ENCODE measurements around the gene KLHL29. TPM values are rescaled to one million over a fixed set of nuclear protein-coding genes. Genes with fewer than 3 reads are reported as not detected.

KLHL29 gene
- total RNA-seq, 2 experiments from 2014 or later: 4.1 to 4.4 TPM

GRCh38 chr2:23614701-23615100, 229.7 kb downstream of the KLHL29 start:
- POLR2A ChIA-PET: no interaction called here
- peaks cover 4% of the 10 kb centered on the region for H3K36me3 Mint-ChIP-seq (ENCODE audit: low read depth)
- H3K27ac Mint-ChIP-seq: no peak overlapping the region
- peak; percentile 21 for DNase-seq
- H3K27me3 Mint-ChIP-seq (ENCODE audit: low read depth): peaks cover 20% of the 10 kb centered on the region
- CTCF ChIA-PET: no interaction called here
- H3K4me3 Mint-ChIP-seq: peak overlapping the region; percentile 12
- peaks cover 12% of the 10 kb centered on the region for H3K9me3 Mint-ChIP-seq (ENCODE audit: insufficient read depth)
- peak; percentile 60 for ATAC-seq
- H3K4me1 Mint-ChIP-seq (ENCODE audit: low read depth): peaks cover 20% of the 10 kb centered on the region

GRCh38 chr2:23615216-23616020, 230.4 kb downstream of the KLHL29 start:
- POLR2A ChIA-PET: no interaction called here
- CTCF ChIA-PET: no interaction called here
- H3K27me3 Mint-ChIP-seq (ENCODE audit: low read depth): peaks cover 15% of the 10 kb centered on the region
- H3K4me3 Mint-ChIP-seq: no peak overlapping the region
- DNase-seq (no peak), ATAC-seq (no peak)
- peaks cover 12% of the 10 kb centered on the region for H3K9me3 Mint-ChIP-seq (ENCODE audit: insufficient read depth)
- peaks cover 4% of the 10 kb centered on the region for H3K36me3 Mint-ChIP-seq (ENCODE audit: low read depth)
- peaks cover 19% of the 10 kb centered on the region for H3K4me1 Mint-ChIP-seq (ENCODE audit: low read depth)
- H3K27ac Mint-ChIP-seq: no peak overlapping the region

GRCh38 chr2:23616630-23617029, 231.7 kb downstream of the KLHL29 start:
- Mint-ChIP-seq H3K9me3 (ENCODE audit: insufficient read depth) (peaks cover 8% of the 10 kb centered on the region), H3K27ac (no peak overlapping the region), H3K36me3 (ENCODE audit: low read depth) (peaks cover 4% of the 10 kb centered on the region), H3K4me3 (no peak overlapping the region), H3K27me3 (ENCODE audit: low read depth) (peaks cover 15% of the 10 kb centered on the region), H3K4me1 (ENCODE audit: low read depth) (peaks cover 19% of the 10 kb centered on the region)
- ChIA-PET CTCF (no interaction called here), POLR2A (no interaction called here)
- no peak for ATAC-seq
- no peak for DNase-seq

- DNase-seq: no peak
- H3K36me3 Mint-ChIP-seq (ENCODE audit: low read depth): no peaks in the 10 kb centered on the region
- H3K27ac Mint-ChIP-seq: no peak overlapping the region
- CTCF ChIA-PET: no interaction called here
- H3K4me3 Mint-ChIP-seq: no peak overlapping the region
- ATAC-seq: no peak
- H3K9me3 Mint-ChIP-seq (ENCODE audit: insufficient read depth): peaks cover 1% of the 10 kb centered on the region
- peaks cover 10% of the 10 kb centered on the region for H3K27me3 Mint-ChIP-seq (ENCODE audit: low read depth)
- POLR2A ChIA-PET: no interaction called here
- peaks cover 19% of the 10 kb centered on the region for H3K4me1 Mint-ChIP-seq (ENCODE audit: low read depth)
Observed at GRCh38 chr2:23617167-23617810, 232.3 kb downstream of the KLHL29 start.

GRCh38 chr2:23617811-23618215, 232.8 kb downstream of the KLHL29 start:
- no peaks in the 10 kb centered on the region for H3K9me3 Mint-ChIP-seq (ENCODE audit: insufficient read depth)
- H3K4me1 Mint-ChIP-seq (ENCODE audit: low read depth): peaks cover 19% of the 10 kb centered on the region
- H3K36me3 Mint-ChIP-seq (ENCODE audit: low read depth): no peaks in the 10 kb centered on the region
- H3K4me3 Mint-ChIP-seq: no peak overlapping the region
- H3K27me3 Mint-ChIP-seq (ENCODE audit: low read depth): peaks cover 7% of the 10 kb centered on the region
- ChIA-PET POLR2A (no interaction called here), CTCF (no interaction called here)
- no peak overlapping the region for H3K27ac Mint-ChIP-seq
- DNase-seq: no peak
- no peak for ATAC-seq

- H3K4me1 Mint-ChIP-seq (ENCODE audit: low read depth): peaks cover 16% of the 10 kb centered on the region
- no peak for DNase-seq
- CTCF ChIA-PET: no interaction called here
- H3K9me3 Mint-ChIP-seq (ENCODE audit: insufficient read depth): no peaks in the 10 kb centered on the region
- no peak for ATAC-seq
- no peaks in the 10 kb centered on the region for H3K36me3 Mint-ChIP-seq (ENCODE audit: low read depth)
- no peak overlapping the region for H3K27ac Mint-ChIP-seq
- H3K4me3 Mint-ChIP-seq: no peak overlapping the region
- POLR2A ChIA-PET: no interaction called here
- peaks cover 7% of the 10 kb centered on the region for H3K27me3 Mint-ChIP-seq (ENCODE audit: low read depth)
Observed at GRCh38 chr2:23618265-23618664, 233.3 kb downstream of the KLHL29 start.

- ATAC-seq: no peak
- CTCF ChIA-PET: no interaction called here
- peaks cover 13% of the 10 kb centered on the region for H3K4me1 Mint-ChIP-seq (ENCODE audit: low read depth)
- no peaks in the 10 kb centered on the region for H3K9me3 Mint-ChIP-seq (ENCODE audit: insufficient read depth)
- no peak overlapping the region for H3K27ac Mint-ChIP-seq
- DNase-seq: no peak
- no peak overlapping the region for H3K4me3 Mint-ChIP-seq
- POLR2A ChIA-PET: no interaction called here
- H3K27me3 Mint-ChIP-seq (ENCODE audit: low read depth): peaks cover 6% of the 10 kb centered on the region
- no peaks in the 10 kb centered on the region for H3K36me3 Mint-ChIP-seq (ENCODE audit: low read depth)
Observed at GRCh38 chr2:23618794-23619530, 234.0 kb downstream of the KLHL29 start.

- DNase-seq: no peak
- ChIA-PET POLR2A (no interaction called here), CTCF (no interaction called here)
- Mint-ChIP-seq H3K27me3 (ENCODE audit: low read depth) (peaks cover 3% of the 10 kb centered on the region), H3K4me1 (ENCODE audit: low read depth) (peaks cover 3% of the 10 kb centered on the region), H3K27ac (no peak overlapping the region), H3K9me3 (ENCODE audit: insufficient read depth) (peaks cover 5% of the 10 kb centered on the region), H3K4me3 (no peak overlapping the region), H3K36me3 (ENCODE audit: low read depth) (no peaks in the 10 kb centered on the region)
- ATAC-seq: no peak
Observed at GRCh38 chr2:23619941-23620340, 235.0 kb downstream of the KLHL29 start.

GRCh38 chr2:23620841-23621341, 235.9 kb downstream of the KLHL29 start:
- no peaks in the 10 kb centered on the region for H3K36me3 Mint-ChIP-seq (ENCODE audit: low read depth)
- no peak overlapping the region for H3K27ac Mint-ChIP-seq
- ChIA-PET POLR2A (no interaction called here), CTCF (no interaction called here)
- no peak overlapping the region for H3K4me3 Mint-ChIP-seq
- H3K9me3 Mint-ChIP-seq (ENCODE audit: insufficient read depth): peaks cover 5% of the 10 kb centered on the region
- no peaks in the 10 kb centered on the region for H3K4me1 Mint-ChIP-seq (ENCODE audit: low read depth)
- no peaks in the 10 kb centered on the region for H3K27me3 Mint-ChIP-seq (ENCODE audit: low read depth)
- ATAC-seq (no peak), DNase-seq (no peak)

- Mint-ChIP-seq H3K27ac (no peak overlapping the region), H3K4me1 (ENCODE audit: low read depth) (no peaks in the 10 kb centered on the region), H3K27me3 (ENCODE audit: low read depth) (no peaks in the 10 kb centered on the region), H3K36me3 (ENCODE audit: low read depth) (no peaks in the 10 kb centered on the region), H3K9me3 (ENCODE audit: insufficient read depth) (peaks cover 5% of the 10 kb centered on the region), H3K4me3 (no peak overlapping the region)
- POLR2A ChIA-PET: no interaction called here
- DNase-seq: no peak
- CTCF ChIA-PET: no interaction called here
- ATAC-seq: no peak
Observed at GRCh38 chr2:23621616-23622015, 236.6 kb downstream of the KLHL29 start.

- ATAC-seq (no peak), DNase-seq (no peak)
- no peaks in the 10 kb centered on the region for H3K4me1 Mint-ChIP-seq (ENCODE audit: low read depth)
- ChIA-PET CTCF (no interaction called here), POLR2A (interaction anchor here (1.5 kb wide), 1 partner anchor 16 kb away, joined by 3 read pairs; no protein-coding TSS in a partner anchor)
- H3K36me3 Mint-ChIP-seq (ENCODE audit: low read depth): no peaks in the 10 kb centered on the region
- H3K9me3 Mint-ChIP-seq (ENCODE audit: insufficient read depth): peaks cover 5% of the 10 kb centered on the region
- H3K27me3 Mint-ChIP-seq (ENCODE audit: low read depth): no peaks in the 10 kb centered on the region
- no peak overlapping the region for H3K4me3 Mint-ChIP-seq
- no peak overlapping the region for H3K27ac Mint-ChIP-seq
Observed at GRCh38 chr2:23622466-23622865, 237.5 kb downstream of the KLHL29 start.
